Osteocyte (in vitro differentiated cells): ENCODE results near the gene GRAMD4. TPM values are rescaled to one million over a fixed set of nuclear protein-coding genes. Genes with fewer than 3 reads are reported as not detected.

Experiments used
- DNase-seq: peaks from one replicate; pipeline ENCODE4 v3.0.0; 2021; ENCODE audit warnings: mixed read lengths; ENCODE audit not compliant: unreplicated experiment; ENCODE audit errors: extremely low spot score
- H3K27ac Mint-ChIP-seq: one replicate; pipeline ENCODE4 v1.8.0; 2021; ENCODE audit warnings: mild to moderate bottlenecking, mixed read lengths; ENCODE audit not compliant: unreplicated experiment
- H3K27me3 Mint-ChIP-seq: one replicate; pipeline ENCODE4 v1.8.0; 2021; ENCODE audit warnings: mixed read lengths; ENCODE audit not compliant: unreplicated experiment
- H3K36me3 Mint-ChIP-seq: one replicate; pipeline ENCODE4 v1.8.0; 2021; ENCODE audit warnings: mixed read lengths; ENCODE audit not compliant: unreplicated experiment
- H3K4me1 Mint-ChIP-seq: one replicate; pipeline ENCODE4 v1.8.0; 2021; ENCODE audit warnings: mixed read lengths; ENCODE audit not compliant: unreplicated experiment
- H3K4me3 Mint-ChIP-seq: one replicate; pipeline ENCODE4 v1.8.0; 2021; ENCODE audit warnings: mild to moderate bottlenecking, moderate library complexity, mixed read lengths; ENCODE audit not compliant: unreplicated experiment
- H3K9me3 Mint-ChIP-seq: one replicate; pipeline ENCODE4 v1.8.0; 2021; ENCODE audit warnings: mixed read lengths; ENCODE audit not compliant: unreplicated experiment
- CTCF ChIP-seq: fragments of 200-600 bp; sonication (generic); IDR thresholded peaks from 2 replicates; pipeline ENCODE4 v1.5.0; 2021; ENCODE audit warnings: antibody characterized with exemption, mild to moderate bottlenecking, moderate library complexity
- total RNA-seq: library from RNA; stranded (reverse); gene quantifications from 2 replicates; pipeline ENCODE4 v1.2.1, GENCODE V29; 2021

GRAMD4 gene
- total RNA-seq, 1 donor from 2014 or later = 37.4 TPM

- no peak overlapping the region for H3K27ac Mint-ChIP-seq
- H3K36me3 Mint-ChIP-seq = no peaks in the 10 kb centered on the region
- no peak overlapping the region for H3K4me3 Mint-ChIP-seq
- no peak for TF ChIP-seq CTCF
- DNase-seq = no peak
- H3K4me1 Mint-ChIP-seq = peaks cover 25% of the 10 kb centered on the region
- H3K9me3 Mint-ChIP-seq = no peaks in the 10 kb centered on the region
- no peaks in the 10 kb centered on the region for H3K27me3 Mint-ChIP-seq
These were observed 33.1 kb upstream of the GRAMD4 start for GRCh38 chr22:46587061-46587460.

GRCh38 chr22:46587492-46588278 is 32.5 kb upstream of the GRAMD4 start:
- no peaks in the 10 kb centered on the region for H3K27me3 Mint-ChIP-seq

GRCh38 chr22:46588279-46589140 is 31.7 kb upstream of the GRAMD4 start:
- no peak for TF ChIP-seq CTCF
- Mint-ChIP-seq H3K9me3 (no peaks in the 10 kb centered on the region), H3K36me3 (no peaks in the 10 kb centered on the region), H3K4me3 (no peak overlapping the region), H3K4me1 (peaks cover 36% of the 10 kb centered on the region), H3K27me3 (no peaks in the 10 kb centered on the region), H3K27ac (no peak overlapping the region)
- no peak for DNase-seq

More at GRCh38 chr22:46587492-46588278, 32.5 kb upstream of the GRAMD4 start:
- no peak for DNase-seq
- H3K36me3 Mint-ChIP-seq = no peaks in the 10 kb centered on the region
- no peak overlapping the region for H3K4me3 Mint-ChIP-seq
- TF ChIP-seq CTCF = no peak
- no peaks in the 10 kb centered on the region for H3K9me3 Mint-ChIP-seq
- H3K4me1 Mint-ChIP-seq = peaks cover 31% of the 10 kb centered on the region
- no peak overlapping the region for H3K27ac Mint-ChIP-seq

- H3K27ac Mint-ChIP-seq = no peak overlapping the region
- DNase-seq = no peak
- no peaks in the 10 kb centered on the region for H3K36me3 Mint-ChIP-seq
- no peak overlapping the region for H3K4me3 Mint-ChIP-seq
- H3K9me3 Mint-ChIP-seq = no peaks in the 10 kb centered on the region
- peaks cover 34% of the 10 kb centered on the region for H3K4me1 Mint-ChIP-seq
- no peak for TF ChIP-seq CTCF
- H3K27me3 Mint-ChIP-seq = no peaks in the 10 kb centered on the region
These were observed 30.9 kb upstream of the GRAMD4 start for GRCh38 chr22:46589141-46589748.

GRCh38 chr22:46589871-46590271 is 30.3 kb upstream of the GRAMD4 start:
- H3K9me3 Mint-ChIP-seq = no peaks in the 10 kb centered on the region
- H3K27ac Mint-ChIP-seq = no peak overlapping the region
- H3K27me3 Mint-ChIP-seq = no peaks in the 10 kb centered on the region
- H3K4me3 Mint-ChIP-seq = no peak overlapping the region
- TF ChIP-seq CTCF = no peak
- no peaks in the 10 kb centered on the region for H3K36me3 Mint-ChIP-seq
- peaks cover 27% of the 10 kb centered on the region for H3K4me1 Mint-ChIP-seq
- DNase-seq = no peak
